HepG2 (cell line): ENCODE results near the gene C1orf74. TPM values are rescaled to one million over a fixed set of nuclear protein-coding genes. Genes with fewer than 3 reads are reported as not detected.

Experiments
- FOXO4 ChIP-seq: sonication (generic); formaldehyde crosslinking; conservative IDR thresholded peaks from 2 replicates; pipeline ENCODE4 v1.8.1; 2023; ENCODE audit warnings: missing genetic modification reagents
- FOXP1 ChIP-seq, 2 experiments: fragments of 450-650 bp in 1 of 2; IDR thresholded peaks; 2 replicates each; pipeline ENCODE4 v1.6.1; 2017 to 2018; ENCODE audit warnings: antibody characterized with exemption in 1 of 2
- GTF3A ChIP-seq: sonication (generic); formaldehyde crosslinking; conservative IDR thresholded peaks from 2 replicates; pipeline ENCODE4 v1.4.0; 2020; ENCODE audit warnings: mild to moderate bottlenecking, missing genetic modification reagents
- HHEX ChIP-seq: IDR thresholded peaks from 2 replicates; pipeline ENCODE4 v1.6.1; 2016; ENCODE audit warnings: control low read depth
- IKZF4 ChIP-seq: sonication (generic); formaldehyde crosslinking; IDR thresholded peaks from 2 replicates; pipeline ENCODE4 v1.5.1; 2020; ENCODE audit warnings: borderline replicate concordance, mild to moderate bottlenecking, low read depth, missing genetic modification reagents; ENCODE audit errors: not compliant biosample characterization
- KDM5A ChIP-seq: fragments of 200-600 bp; sonication (generic); IDR thresholded peaks from 2 replicates; pipeline ENCODE4 v1.7.0; 2018; ENCODE audit warnings: antibody characterized with exemption, mild to moderate bottlenecking, low read length, borderline replicate concordance
- KDM5B ChIP-seq: sonication (generic); formaldehyde crosslinking; IDR thresholded peaks from 2 replicates; pipeline ENCODE4 v1.4.0; 2020; ENCODE audit warnings: missing genetic modification reagents, mild to moderate bottlenecking, borderline replicate concordance
- KLF11 ChIP-seq: IDR thresholded peaks from 2 replicates; pipeline ENCODE4 v1.6.1; 2016; ENCODE audit warnings: missing compliant biosample characterization
- NCOA1 ChIP-seq: sonication (generic); formaldehyde crosslinking; IDR thresholded peaks from 2 replicates; pipeline ENCODE4 v1.9.0; 2021; ENCODE audit warnings: missing genetic modification reagents
- NR3C1 ChIP-seq: sonication (generic); formaldehyde crosslinking; IDR thresholded peaks from 2 replicates; pipeline ENCODE4 v1.4.0; 2020; ENCODE audit warnings: missing genetic modification reagents
- PRDM15 ChIP-seq: sonication (generic); formaldehyde crosslinking; IDR thresholded peaks from 2 replicates; pipeline ENCODE4 v1.4.0; 2020; ENCODE audit warnings: missing genetic modification reagents
- SYNCRIP ChIP-seq: fragments of 200-400 bp; formaldehyde crosslinking; IDR thresholded peaks from 2 replicates; pipeline ENCODE4 v1.6.1; 2018; ENCODE audit warnings: mild to moderate bottlenecking, low read depth, low read length; ENCODE audit not compliant: insufficient read depth
- TERF1 ChIP-seq: sonication (generic); formaldehyde crosslinking; IDR thresholded peaks from 2 replicates; pipeline ENCODE4 v1.8.0; 2022; ENCODE audit warnings: mild to moderate bottlenecking, missing genetic modification reagents, moderate library complexity
- TFE3 ChIP-seq: IDR thresholded peaks from 2 replicates; pipeline ENCODE4 v1.6.1; 2016
- ZNF326 ChIP-seq: sonication (generic); formaldehyde crosslinking; IDR thresholded peaks from 2 replicates; pipeline ENCODE4 v1.4.0; 2020; ENCODE audit warnings: missing genetic modification reagents, borderline replicate concordance
- ZNF503 ChIP-seq: sonication (generic); formaldehyde crosslinking; IDR thresholded peaks from 2 replicates; pipeline ENCODE4 v1.4.0; 2020; ENCODE audit warnings: missing genetic modification reagents
- ZNF549 ChIP-seq: sonication (generic); formaldehyde crosslinking; IDR thresholded peaks from 2 replicates; pipeline ENCODE4 v1.5.0; 2020; ENCODE audit warnings: missing genetic modification reagents
- ZNF652 ChIP-seq: IDR thresholded peaks from 2 replicates; pipeline ENCODE4 v1.6.1; 2016; ENCODE audit warnings: low read depth, borderline replicate concordance
- ZNF792 ChIP-seq: IDR thresholded peaks from 2 replicates; pipeline ENCODE4 v1.6.1; 2016
- polyA plus RNA-seq, 8 experiments: library from polyadenylated mRNA; depleted of rRNA in 3 of 8; stranded (reverse) in 7 of 8; unstranded in 1 of 8; fragments of >200 nt; fragmentation: Illumina TruSeq in 4 of 8; extraction: Trizol in 4 of 8; gene quantifications; 2 replicates each; pipeline versions ENCODE4 v1.2.1 to v1.2.3, GENCODE V29; 2011 to 2016; ENCODE audit warnings: low read depth in 4 of 8, missing spikeins in 1 of 8, mixed read lengths in 1 of 8; ENCODE audit not compliant: insufficient read depth in 1 of 8
- total RNA-seq, 5 experiments: library from RNA; depleted of rRNA; stranded (reverse); fragments of >200 nt; fragmentation: Illumina TruSeq; extraction: Trizol; gene quantifications; 2 replicates each; pipeline ENCODE4 v1.2.3, GENCODE V29; 2016; ENCODE audit warnings: low read depth in 1 of 5

Gene C1orf74
- total and polyA plus RNA-seq, 2 of the 13 experiments (the other 11 are each of a cell fraction or from before 2014, with no cell fraction given), result 0.33 to 0.71 TPM

GRCh38 chr1:209827384-209828262 is 43.3 kb upstream of the C1orf74 start, which contains the start of gene UTP25 (continued):
- TF ChIP-seq FOXP1 (IDR thresholded peaks at IDR 0.05), result no peak
- TF ChIP-seq FOXP1 (CRISPR knock-in tag; IDR thresholded peaks at IDR 0.05), result no peak; the same call in 1 of the 2 replicates
- TF ChIP-seq ZNF503 (CRISPR knock-in tag), result no peak
- TF ChIP-seq ZNF549 (CRISPR knock-in tag), result no peak
- TF ChIP-seq ZNF652, result peak; percentile 37; the same call in 1 of the 2 replicates
- TF ChIP-seq FOXO4 (CRISPR knock-in tag), result no peak
- TF ChIP-seq IKZF4 (CRISPR knock-in tag), result no peak
- no peak for TF ChIP-seq ZNF326 (CRISPR knock-in tag)
- TF ChIP-seq NR3C1 (CRISPR knock-in tag), result no peak
- peak; percentile 81; the same call in 1 of the 2 replicates for TF ChIP-seq KDM5B (CRISPR knock-in tag)
- no peak for TF ChIP-seq TERF1 (CRISPR knock-in tag)
- no peak for TF ChIP-seq HHEX (CRISPR knock-in tag)
- no peak for TF ChIP-seq PRDM15 (CRISPR knock-in tag)
- TF ChIP-seq KDM5A, result peak; percentile 85
- TF ChIP-seq TFE3 (CRISPR knock-in tag), result no peak; the same call in 1 of the 2 replicates
- no peak for TF ChIP-seq SYNCRIP
- TF ChIP-seq NCOA1, result 0 out of 2 replicates have a peak, but pooled peaks have one; percentile 49
- peak; percentile 78 for TF ChIP-seq ZNF792 (CRISPR knock-in tag)
- no peak for TF ChIP-seq GTF3A
- peak; percentile 73; the same call in 1 of the 2 replicates for TF ChIP-seq KLF11 (CRISPR knock-in tag)
